GM12878 (cell line): ENCODE measurements around the gene BAX. TPM values are rescaled to one million over a fixed set of nuclear protein-coding genes. Genes with fewer than 3 reads are reported as not detected.

Experiments used
- ATAC-seq: fragments of 200-7000 bp; cut with Tn5 transposase; 3 replicates; pipeline ENCODE4 v1.9.1; 2020; ENCODE audit warnings: mild to moderate bottlenecking, moderate library complexity
- BruUV-seq: library from RNA; stranded (reverse); fragments of 400-500 nt; replicated peaks from 2 replicates; lab custom pipeline; 2021; lab: Mats Ljungman, UMichigan
- CTCF ChIA-PET: fragments of 300-600 bp; sonication (Branson Sonifier 250); formaldehyde crosslinking; extraction: SDS; loops from one replicate; lab custom pipeline; 2021; ENCODE audit warnings: inconsistent platforms; lab: Yijun Ruan, JAX
- POLR2A ChIA-PET: fragments of 350-600 bp; formaldehyde crosslinking; extraction: SDS; loops from one replicate; lab custom pipeline; 2021; ENCODE audit warnings: inconsistent platforms; lab: Charles Lee
- RAD21 ChIA-PET: fragments of 300-600 bp; sonication (Branson Sonifier 250); formaldehyde crosslinking; loops from one replicate; lab custom pipeline; 2023; ENCODE audit warnings: antibody characterized with exemption; ENCODE audit not compliant: unreplicated experiment; lab: Charles Lee
- SMC1A ChIA-PET: fragments of 300-600 bp; sonication (Branson Sonifier 250); formaldehyde crosslinking; loops from one replicate; lab custom pipeline; 2023; ENCODE audit not compliant: unreplicated experiment, uncharacterized antibody; lab: Charles Lee
- DNase-seq: peaks from one replicate; pipeline ENCODE4 v3.0.0-alpha.2; 2011; ENCODE audit warnings: low read depth, low spot score
- FAIRE-seq: peaks from 3 replicates; lab custom pipeline; 2011; peaks lifted over from hg19 to GRCh38; lab: Jason Lieb, UNC
- H2AFZ ChIP-seq: 2 replicates; pipeline ENCODE4 v1.6.0; 2011; ENCODE audit warnings: low read depth, low read length, control low read depth; ENCODE audit not compliant: control insufficient read depth
- H3K27ac ChIP-seq: 2 replicates; pipeline ENCODE4 v1.5.1; 2011; ENCODE audit warnings: control low read depth; ENCODE audit not compliant: control insufficient read depth, insufficient read depth
- H3K27me3 ChIP-seq, 2 experiments: replicated peaks in 1 of 2; 2 replicates each; pipeline versions ENCODE4 v1.6.0 to v1.6.1; 2011; ENCODE audit warnings: low read length in 1 of 2; ENCODE audit not compliant: control insufficient read depth in 2 of 2, insufficient read depth in 2 of 2
- H3K36me3 ChIP-seq, 2 experiments: 2 replicates each; pipeline ENCODE4 v1.5.1; 2011; ENCODE audit warnings: low read length in 1 of 2; ENCODE audit not compliant: control insufficient read depth in 2 of 2, insufficient read depth in 2 of 2
- H3K4me1 ChIP-seq: 2 replicates; pipeline ENCODE4 v1.6.1; 2011; ENCODE audit warnings: mild to moderate bottlenecking, low read length, moderate library complexity, mixed read lengths; ENCODE audit not compliant: control insufficient read depth, insufficient read depth
- H3K4me2 ChIP-seq: 2 replicates; pipeline ENCODE4 v1.6.0; 2011; ENCODE audit warnings: control low read depth; ENCODE audit not compliant: control insufficient read depth, insufficient read depth
- H3K4me3 ChIP-seq: fragments of 200-600 bp; sonication (generic); 2 replicates; pipeline ENCODE4 v1.5.1; 2016
- H3K79me2 ChIP-seq: 2 replicates; pipeline ENCODE4 v1.6.0; 2011; ENCODE audit warnings: low read length; ENCODE audit not compliant: control insufficient read depth, insufficient read depth
- H3K9ac ChIP-seq: 2 replicates; pipeline ENCODE4 v1.8.0; 2011; ENCODE audit warnings: low read length, control low read depth, mixed read lengths; ENCODE audit not compliant: control insufficient read depth, insufficient read depth
- H3K9me3 ChIP-seq: replicated peaks from 3 replicates; pipeline ENCODE4 v1.5.1; 2011; ENCODE audit warnings: mild to moderate bottlenecking, low read length; ENCODE audit not compliant: control insufficient read depth, insufficient read depth
- H4K20me1 ChIP-seq: 2 replicates; pipeline ENCODE4 v1.6.0; 2011; ENCODE audit not compliant: control insufficient read depth, insufficient read depth
- CEBPZ ChIP-seq: fragments of 150-350 bp; IDR thresholded peaks from 2 replicates; pipeline ENCODE4 v1.6.1; 2016; ENCODE audit warnings: low read depth, low read length
- CHD1 ChIP-seq: IDR thresholded peaks from 2 replicates; pipeline ENCODE4 v1.6.1; 2012; ENCODE audit warnings: low read depth, low read length, improper control_type of control experiment
- CREM ChIP-seq: IDR thresholded peaks from 2 replicates; pipeline ENCODE4 v1.6.1; 2014; ENCODE audit warnings: antibody characterized with exemption, low read depth
- E2F8 ChIP-seq: fragments of 450-650 bp; IDR thresholded peaks from 2 replicates; pipeline ENCODE4 v1.6.1; 2018; ENCODE audit warnings: mild to moderate bottlenecking, low read depth, moderate library complexity; ENCODE audit not compliant: partially characterized antibody
- E4F1 ChIP-seq: fragments of 450-650 bp; IDR thresholded peaks from 2 replicates; pipeline ENCODE4 v1.6.1; 2018; ENCODE audit warnings: borderline replicate concordance, mild to moderate bottlenecking; ENCODE audit not compliant: partially characterized antibody
- IKZF1 ChIP-seq: fragments of 450-650 bp; conservative IDR thresholded peaks from 2 replicates; pipeline ENCODE4 v1.6.1; 2017; ENCODE audit warnings: antibody characterized with exemption, mild to moderate bottlenecking
- PML ChIP-seq: IDR thresholded peaks from 2 replicates; pipeline ENCODE4 v1.6.1; 2012; ENCODE audit warnings: low read length, inconsistent platforms
- POU2F2 ChIP-seq: IDR thresholded peaks from 3 replicates; pipeline ENCODE4 v1.6.1; 2011; ENCODE audit warnings: low read depth, mild to moderate bottlenecking, low read length, borderline replicate concordance
- SIN3A ChIP-seq: IDR thresholded peaks from 2 replicates; pipeline ENCODE4 v1.6.1; 2012; ENCODE audit warnings: low read depth, low read length, improper control_type of control experiment
- SMAD1 ChIP-seq: fragments of 450-650 bp; IDR thresholded peaks from 2 replicates; pipeline ENCODE4 v1.6.1; 2018; ENCODE audit warnings: mild to moderate bottlenecking, low read depth; ENCODE audit not compliant: partially characterized antibody
- SUZ12 ChIP-seq: fragments of 200-600 bp; sonication (generic); IDR thresholded peaks from one replicate; pipeline ENCODE4 v1.6.1; 2018; ENCODE audit warnings: antibody characterized with exemption, mild to moderate bottlenecking; ENCODE audit not compliant: unreplicated experiment
- USF2 ChIP-seq: IDR thresholded peaks from 2 replicates; pipeline ENCODE4 v1.6.1; 2011; ENCODE audit warnings: low read depth, low read length, improper control_type of control experiment, borderline replicate concordance
- YBX1 ChIP-seq: fragments of 450-650 bp; IDR thresholded peaks from 2 replicates; pipeline ENCODE4 v1.6.1; 2016; ENCODE audit warnings: antibody characterized with exemption
- ZNF217 ChIP-seq: fragments of 450-650 bp; IDR thresholded peaks from 2 replicates; pipeline ENCODE4 v1.6.1; 2017; ENCODE audit warnings: antibody characterized with exemption, mild to moderate bottlenecking
- ZNF384 ChIP-seq: IDR thresholded peaks from 2 replicates; pipeline ENCODE4 v1.6.1; 2012; ENCODE audit warnings: low read depth, mild to moderate bottlenecking, low read length, improper control_type of control experiment, borderline replicate concordance
- ZZZ3 ChIP-seq: IDR thresholded peaks from 2 replicates; pipeline ENCODE4 v1.6.1; 2011; ENCODE audit warnings: low read depth; ENCODE audit not compliant: control insufficient read depth, insufficient read length
- WGBS: methylation state at CpG from one replicate; pipeline ENCODE4 v1.1.6; 2016; ENCODE audit warnings: low lambda C conversion rate; ENCODE audit not compliant: insufficient replicate concordance, insufficient coverage; ENCODE audit errors: missing lambda C conversion rate; 5-methylcytosine and 5-hydroxymethylcytosine counted together
- in situ Hi-C: fragments of 300-500 bp; cut with MboI; formaldehyde crosslinking; loops from 9 replicates; pipeline ENCODE4 v1.14.3; 2018; ENCODE audit warnings: mixed read lengths
- intact Hi-C: fragments of 100-400 bp; cut with micrococcal nuclease; formaldehyde crosslinking; loops from one replicate; pipeline ENCODE4 v1.14.2; 2022; ENCODE audit not compliant: unreplicated experiment
- polyA plus RNA-seq, 11 experiments: library from polyadenylated mRNA; depleted of rRNA in 4 of 11; unstranded in 6 of 11; stranded (reverse) in 5 of 11; fragments of >200 nt; fragmentation: Nextera tagmentation in 4 of 11; fragmentation: Illumina TruSeq in 1 of 11; extraction: Ambion mirVana in 4 of 11; extraction: Trizol in 1 of 11; gene quantifications; 1 replicate in 1 of 11; 2 replicates in 10 of 11; pipeline versions ENCODE4 v1.2.1 to v1.2.3, GENCODE V29; 2011 to 2016; ENCODE audit warnings: inconsistent platforms in 2 of 11, missing spikeins in 2 of 11, low read depth in 1 of 11
- total RNA-seq, 4 experiments: library from RNA; depleted of rRNA in 3 of 4; stranded (reverse); fragments of >200 nt in 3 of 4; fragmentation: Illumina TruSeq in 1 of 4; extraction: Trizol in 1 of 4; gene quantifications; 2 replicates each; pipeline versions ENCODE4 v1.2.1 to v1.2.3, GENCODE V29; 2013 to 2021

The BAX gene
- total and polyA plus RNA-seq, 10 of the 15 experiments (the other 5 are each of a cell fraction or from before 2014, with no cell fraction given): 7.2 to 221 (median 137) TPM

- no peaks in the 10 kb centered on the region for H3K27me3 ChIP-seq
- 96% methylated on average over 7 of the region's 14 CpGs for WGBS
- ChIA-PET CTCF (no interaction called here), SMC1A (no interaction called here), RAD21 (no interaction called here), POLR2A (no interaction called here)
- no peaks in the 10 kb centered on the region; the same call in 1 of the 3 replicates for H3K9me3 ChIP-seq
- DNase-seq: no peak
- H4K20me1 ChIP-seq: no peaks in the 10 kb centered on the region
- in situ Hi-C loops: no loop called here
- H3K4me1 ChIP-seq: peaks cover 6% of the 10 kb centered on the region
- intact Hi-C loops: no loop called here
- no peak overlapping the region for H3K9ac ChIP-seq
- H3K4me3 ChIP-seq: no peak overlapping the region
- no peak for FAIRE-seq
- peaks cover 8% of the 10 kb centered on the region for H3K79me2 ChIP-seq
- no peak overlapping the region for H3K27ac ChIP-seq
- peaks cover 2 to 9% of the 10 kb centered on the region in 2 experiments for H3K36me3 ChIP-seq
- no TSS peak for BruUV-seq
- TF ChIP-seq ZNF384: no peak
- no peak for TF ChIP-seq CEBPZ
- no peak for TF ChIP-seq ZZZ3
- no peak for TF ChIP-seq SMAD1
- TF ChIP-seq SIN3A: no peak
- TF ChIP-seq YBX1: no peak
- no peak for TF ChIP-seq USF2
- no peak for TF ChIP-seq PML
- TF ChIP-seq E4F1: no peak
- no peak for TF ChIP-seq CREM
- TF ChIP-seq POU2F2: no peak
- no peak for TF ChIP-seq E2F8
- TF ChIP-seq SUZ12: no peak
- TF ChIP-seq ZNF217: no peak
- no peak for TF ChIP-seq CHD1
- no peak for TF ChIP-seq IKZF1
- H2AFZ ChIP-seq: no peak overlapping the region
- H3K4me2 ChIP-seq: no peak overlapping the region
- no peak for ATAC-seq
These were observed 49.0 kb upstream of the BAX start for GRCh38 chr19:48905664-48906063.
